HepG2 (cell line): ENCODE data around the gene TOR2A. TPM values are rescaled to one million over a fixed set of nuclear protein-coding genes. Genes with fewer than 3 reads are reported as not detected.

Experiments
- ATAC-seq: fragments of 200-7000 bp; cut with Tn5 transposase; 3 replicates; pipeline ENCODE4 v1.9.1; 2020; ENCODE audit warnings: mild to moderate bottlenecking, moderate library complexity
- BruUV-seq: library from RNA; stranded (reverse); fragments of 400-500 nt; replicated peaks from 2 replicates; lab custom pipeline; 2021; lab: Mats Ljungman, UMichigan
- CTCF ChIA-PET: fragments of 300-600 bp; formaldehyde crosslinking; extraction: SDS; loops from one replicate; lab custom pipeline; 2021; ENCODE audit warnings: low total read pairs, inconsistent platforms, low intra/inter-chr PET ratio; lab: Yijun Ruan, JAX
- POLR2A ChIA-PET: fragments of 350-600 bp; sonication (Branson Sonifier 250); formaldehyde crosslinking; loops from one replicate; lab custom pipeline; 2020; ENCODE audit warnings: antibody characterized with exemption, inconsistent platforms; lab: Yijun Ruan, JAX
- DNase-seq: peaks from one replicate; pipeline ENCODE4 v3.0.0-alpha.2; 2015; ENCODE audit warnings: low spot score
- FAIRE-seq: peaks from 3 replicates; lab custom pipeline; 2011; peaks lifted over from hg19 to GRCh38; lab: Jason Lieb, UNC
- H2AFZ ChIP-seq: one replicate; pipeline ENCODE4 v1.6.1; 2011; ENCODE audit warnings: low read length, inconsistent platforms
- H3K27ac ChIP-seq: fragments of 300-600 bp; 3 replicates; pipeline ENCODE4 v1.8.0; 2011; ENCODE audit warnings: mixed run types, mild to moderate bottlenecking, mixed read lengths, low read length, inconsistent platforms; ENCODE audit not compliant: insufficient read depth; ENCODE audit errors: extremely low read length
- H3K27me3 ChIP-seq, 2 experiments: fragments of 200-600 bp in 1 of 2; 2 replicates in 1 of 2; 3 replicates in 1 of 2; pipeline versions ENCODE4 v1.6.0 to v1.8.0; 2011; ENCODE audit warnings: low read length in 2 of 2, mild to moderate bottlenecking in 2 of 2, moderate library complexity in 2 of 2, inconsistent platforms in 1 of 2; ENCODE audit not compliant: insufficient read depth in 2 of 2, control insufficient read depth in 1 of 2
- H3K36me3 ChIP-seq, 2 experiments: fragments of 200-600 bp in 1 of 2; replicated peaks in 1 of 2; 2 replicates in 1 of 2; 3 replicates in 1 of 2; pipeline versions ENCODE4 v1.5.1 to v1.8.0; 2011; ENCODE audit warnings: low read length in 2 of 2, inconsistent platforms in 1 of 2; ENCODE audit not compliant: insufficient read depth in 2 of 2, control insufficient read depth in 1 of 2
- H3K4me1 ChIP-seq: 2 replicates; pipeline ENCODE4 v1.5.1; 2012; ENCODE audit warnings: low read length, inconsistent platforms; ENCODE audit not compliant: insufficient read depth
- H3K4me2 ChIP-seq: 2 replicates; pipeline ENCODE4 v1.6.0; 2011; ENCODE audit warnings: low read depth, low read length, inconsistent platforms
- H3K4me3 ChIP-seq, 3 experiments: fragments of 200-600 bp in 1 of 3; sonication (generic), shearing (Covaris generic) in 1 of 3; replicated peaks in 1 of 3; 2 replicates each; pipeline ENCODE4 v1.5.1; 2011 to 2016; ENCODE audit warnings: low read length in 3 of 3, inconsistent platforms in 2 of 3, low read depth in 2 of 3, mild to moderate bottlenecking in 2 of 3, control low read depth in 1 of 3, mixed read lengths in 1 of 3; ENCODE audit not compliant: insufficient read depth in 1 of 3
- H3K79me2 ChIP-seq: one replicate; pipeline ENCODE4 v1.6.1; 2011; ENCODE audit warnings: low read length, inconsistent platforms; ENCODE audit not compliant: insufficient read depth
- H3K9ac ChIP-seq: 2 replicates; pipeline ENCODE4 v1.6.0; 2011; ENCODE audit warnings: mild to moderate bottlenecking, low read depth, low read length, inconsistent platforms; ENCODE audit not compliant: insufficient read depth
- H3K9me3 ChIP-seq: 2 replicates; pipeline ENCODE4 v1.5.1; 2012; ENCODE audit warnings: mild to moderate bottlenecking, low read length
- H4K20me1 ChIP-seq: 2 replicates; pipeline ENCODE4 v1.6.0; 2011; ENCODE audit warnings: inconsistent platforms, mild to moderate bottlenecking, low read length, moderate library complexity; ENCODE audit not compliant: insufficient read depth
- ARID2 ChIP-seq: sonication (generic); formaldehyde crosslinking; IDR thresholded peaks from 2 replicates; pipeline ENCODE4 v1.8.1; 2022; ENCODE audit warnings: mild to moderate bottlenecking, missing genetic modification reagents, borderline replicate concordance
- E2F1 ChIP-seq: sonication (generic); formaldehyde crosslinking; IDR thresholded peaks from 2 replicates; pipeline ENCODE4 v1.5.0; 2020; ENCODE audit warnings: missing genetic modification reagents
- FOXA3 ChIP-seq: IDR thresholded peaks from 2 replicates; pipeline ENCODE4 v1.6.1; 2016; ENCODE audit warnings: missing genetic modification reagents, missing compliant biosample characterization
- GLI4 ChIP-seq: sonication (generic); formaldehyde crosslinking; IDR thresholded peaks from 2 replicates; pipeline ENCODE4 v1.5.1; 2020; ENCODE audit warnings: missing genetic modification reagents, mild to moderate bottlenecking, moderate library complexity, borderline replicate concordance
- HNRNPL ChIP-seq: fragments of 200-400 bp; formaldehyde crosslinking; IDR thresholded peaks from 2 replicates; pipeline ENCODE4 v1.6.1; 2017; ENCODE audit warnings: mild to moderate bottlenecking, low read depth, low read length
- NBN ChIP-seq: fragments of 450-650 bp; conservative IDR thresholded peaks from 2 replicates; pipeline ENCODE4 v1.6.1; 2017
- NFATC3 ChIP-seq: sonication (generic); formaldehyde crosslinking; IDR thresholded peaks from 2 replicates; pipeline ENCODE4 v1.5.1; 2020; ENCODE audit warnings: mild to moderate bottlenecking, missing genetic modification reagents
- NFE2L2 ChIP-seq: fragments of 150-350 bp; IDR thresholded peaks from 2 replicates; pipeline ENCODE4 v1.6.1; 2014; ENCODE audit warnings: low read length
- NONO ChIP-seq, 2 experiments: fragments of 450-650 bp in 1 of 2; sonication (generic) in 1 of 2; formaldehyde crosslinking in 1 of 2; IDR thresholded peaks in 1 of 2; conservative IDR thresholded peaks in 1 of 2; 2 replicates each; pipeline versions ENCODE4 v1.6.1 to v1.8.0; 2017 to 2022; ENCODE audit warnings: mild to moderate bottlenecking in 1 of 2, missing genetic modification reagents in 1 of 2, moderate library complexity in 1 of 2
- PHB2 ChIP-seq: fragments of 450-650 bp; IDR thresholded peaks from 2 replicates; pipeline ENCODE4 v1.6.1; 2018; ENCODE audit not compliant: partially characterized antibody
- RARA ChIP-seq: IDR thresholded peaks from 2 replicates; pipeline ENCODE4 v1.6.1; 2016; ENCODE audit warnings: missing genetic modification reagents, missing compliant biosample characterization
- RBM39 ChIP-seq: fragments of 200-400 bp; formaldehyde crosslinking; IDR thresholded peaks from one replicate; pipeline ENCODE4 v1.6.1; 2018; ENCODE audit warnings: antibody characterized with exemption, mild to moderate bottlenecking, low read depth, low read length; ENCODE audit not compliant: poor library complexity, severe bottlenecking
- TBX2 ChIP-seq: sonication (generic); formaldehyde crosslinking; IDR thresholded peaks from 2 replicates; pipeline ENCODE4 v1.5.0; 2020; ENCODE audit warnings: missing genetic modification reagents, mild to moderate bottlenecking, borderline replicate concordance
- TFAP4 ChIP-seq: sonication (generic); IDR thresholded peaks from 2 replicates; pipeline ENCODE4 v1.6.1; 2016; ENCODE audit warnings: low read depth, borderline replicate concordance
- TOE1 ChIP-seq: sonication (generic); formaldehyde crosslinking; IDR thresholded peaks from 2 replicates; pipeline ENCODE4 v1.4.0; 2020; ENCODE audit warnings: mild to moderate bottlenecking, missing genetic modification reagents
- YEATS2 ChIP-seq: sonication (generic); formaldehyde crosslinking; IDR thresholded peaks from 2 replicates; pipeline ENCODE4 v1.4.0; 2020; ENCODE audit warnings: missing genetic modification reagents, borderline replicate concordance
- ZBTB1 ChIP-seq: sonication (generic); formaldehyde crosslinking; IDR thresholded peaks from 2 replicates; pipeline ENCODE4 v1.4.0; 2020; ENCODE audit warnings: missing genetic modification reagents, borderline replicate concordance
- ZBTB21 ChIP-seq: sonication (generic); formaldehyde crosslinking; IDR thresholded peaks from 2 replicates; pipeline ENCODE4 v1.4.0; 2020; ENCODE audit warnings: missing genetic modification reagents
- ZNF276 ChIP-seq: sonication (generic); formaldehyde crosslinking; IDR thresholded peaks from 2 replicates; pipeline ENCODE4 v1.4.0; 2020; ENCODE audit warnings: mild to moderate bottlenecking, low read depth, missing genetic modification reagents
- ZNF543 ChIP-seq: sonication (generic); formaldehyde crosslinking; IDR thresholded peaks from 2 replicates; pipeline ENCODE4 v1.4.0; 2020; ENCODE audit warnings: mild to moderate bottlenecking, missing genetic modification reagents
- ZNF691 ChIP-seq: sonication (generic); formaldehyde crosslinking; IDR thresholded peaks from 2 replicates; pipeline ENCODE4 v1.4.0; 2020; ENCODE audit warnings: missing genetic modification reagents, low read depth, mild to moderate bottlenecking, borderline replicate concordance
- ZNF850 ChIP-seq: sonication (generic); formaldehyde crosslinking; conservative IDR thresholded peaks from 2 replicates; pipeline ENCODE4 v1.9.0; 2021; ENCODE audit warnings: mild to moderate bottlenecking, missing genetic modification reagents
- WGBS: methylation state at CpG from one replicate; pipeline ENCODE4 v1.1.6; 2017; ENCODE audit warnings: low lambda C conversion rate; 5-methylcytosine and 5-hydroxymethylcytosine counted together
- in situ Hi-C: cut with HindIII; loops from 2 replicates; pipeline ENCODE4 v1.10.0; 2017; ENCODE audit warnings: low pct_unique_long_range_greater_than_20kb; ENCODE audit not compliant: extremely low pct_ligation_motif_present
- intact Hi-C: fragments of 100-400 bp; cut with micrococcal nuclease; formaldehyde crosslinking; loops from one replicate; pipeline ENCODE4 v1.10.0; 2022; ENCODE audit not compliant: unreplicated experiment
- polyA plus RNA-seq, 8 experiments: library from polyadenylated mRNA; depleted of rRNA in 3 of 8; stranded (reverse) in 7 of 8; unstranded in 1 of 8; fragments of >200 nt; fragmentation: Illumina TruSeq in 4 of 8; extraction: Trizol in 4 of 8; gene quantifications; 2 replicates each; pipeline versions ENCODE4 v1.2.1 to v1.2.3, GENCODE V29; 2011 to 2016; ENCODE audit warnings: low read depth in 4 of 8, missing spikeins in 1 of 8, mixed read lengths in 1 of 8; ENCODE audit not compliant: insufficient read depth in 1 of 8
- total RNA-seq, 5 experiments: library from RNA; depleted of rRNA; stranded (reverse); fragments of >200 nt; fragmentation: Illumina TruSeq; extraction: Trizol; gene quantifications; 2 replicates each; pipeline ENCODE4 v1.2.3, GENCODE V29; 2016; ENCODE audit warnings: low read depth in 1 of 5

The TOR2A gene
- total and polyA plus RNA-seq, 2 of the 13 experiments (the other 11 are each of a cell fraction or from before 2014, with no cell fraction given): 3.5 to 7.2 TPM

GRCh38 chr9:127723444-127723843 lies 11.7 kb downstream of the TOR2A start (continued):
- TF ChIP-seq E2F1 (CRISPR knock-in tag) (no peak), TFAP4 (no peak), ZNF850 (no peak), ZNF276 (CRISPR knock-in tag) (no peak), ZNF543 (no peak), ZBTB21 (no peak), ZBTB1 (CRISPR knock-in tag) (no peak), RBM39 (no peak)

- BruUV-seq: no TSS peak
- intact Hi-C loops (loop anchor here (10.0 kb wide), 1 partner anchor 218 kb away; no protein-coding TSS in a partner anchor), in situ Hi-C loops (no loop called here)
- no peak overlapping the region for H2AFZ ChIP-seq
- peaks cover 0 to 2% of the 10 kb centered on the region in 2 experiments; a peak in 1 of 5 replicates for H3K27me3 ChIP-seq
- ChIA-PET CTCF (no interaction called here), POLR2A (no interaction called here)
- no peaks in the 10 kb centered on the region for H3K79me2 ChIP-seq
- no peak overlapping the region for H3K9ac ChIP-seq
- ATAC-seq (no peak), FAIRE-seq (no peak), DNase-seq (no peak)
- H3K4me3 ChIP-seq: no peak overlapping the region
- no peaks in the 10 kb centered on the region for H4K20me1 ChIP-seq
- no peaks in the 10 kb centered on the region for H3K36me3 ChIP-seq
- 24% methylated on average over 2 of the region's 13 CpGs for WGBS
- peaks cover 10% of the 10 kb centered on the region; the same call in 1 of the 2 replicates for H3K4me1 ChIP-seq
- H3K4me2 ChIP-seq: no peak overlapping the region
- H3K27ac ChIP-seq: no peak overlapping the region
- no peaks in the 10 kb centered on the region for H3K9me3 ChIP-seq
- TF ChIP-seq HNRNPL (no peak), GLI4 (no peak), ARID2 (CRISPR knock-in tag) (no peak), NBN (no peak), ZNF691 (CRISPR knock-in tag) (no peak), PHB2 (no peak), TOE1 (CRISPR knock-in tag) (no peak), TBX2 (CRISPR knock-in tag) (no peak), FOXA3 (CRISPR knock-in tag) (no peak), NONO (IDR thresholded peaks at IDR 0.05) (no peak), NONO (CRISPR knock-in tag; conservative IDR thresholded peaks at IDR 0.05) (no peak), NFATC3 (CRISPR knock-in tag) (no peak), RARA (CRISPR knock-in tag) (no peak), NFE2L2 (no peak), YEATS2 (no peak)
These were observed 12.1 kb downstream of the TOR2A start for GRCh38 chr9:127723013-127723412.
